Measurements from ENCODE around the gene OPN3.

The OPN3 gene

GRCh38 chr1:241646201-241646600 is 6.0 kb upstream of the OPN3 start:
- FAIRE-seq (no peak), DNase-seq (ENCODE audit: low spot score) (no peak)

DNA sequence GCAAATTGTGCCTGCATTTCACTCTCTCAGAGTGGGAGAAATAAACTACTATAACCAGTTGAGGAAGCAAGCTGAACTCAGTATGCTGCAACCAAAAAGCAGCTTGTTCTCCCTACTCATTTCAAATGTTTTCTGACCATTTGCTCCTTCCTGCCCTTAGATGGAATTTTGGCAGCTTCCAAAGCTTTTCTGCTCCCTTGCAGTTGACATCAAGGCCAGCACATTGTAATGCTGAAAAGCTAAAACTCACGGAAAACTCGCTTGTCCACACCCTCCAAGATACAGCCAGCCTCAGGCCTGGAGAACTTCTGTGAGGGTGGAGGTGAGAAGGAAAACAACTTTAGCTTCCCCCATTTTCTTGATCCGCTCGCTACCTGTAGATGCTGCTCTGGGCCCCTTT is 5.0 kb upstream of the OPN3 start:
- no peak for DNase-seq (ENCODE audit: low spot score)
- FAIRE-seq: no peak

DNA sequence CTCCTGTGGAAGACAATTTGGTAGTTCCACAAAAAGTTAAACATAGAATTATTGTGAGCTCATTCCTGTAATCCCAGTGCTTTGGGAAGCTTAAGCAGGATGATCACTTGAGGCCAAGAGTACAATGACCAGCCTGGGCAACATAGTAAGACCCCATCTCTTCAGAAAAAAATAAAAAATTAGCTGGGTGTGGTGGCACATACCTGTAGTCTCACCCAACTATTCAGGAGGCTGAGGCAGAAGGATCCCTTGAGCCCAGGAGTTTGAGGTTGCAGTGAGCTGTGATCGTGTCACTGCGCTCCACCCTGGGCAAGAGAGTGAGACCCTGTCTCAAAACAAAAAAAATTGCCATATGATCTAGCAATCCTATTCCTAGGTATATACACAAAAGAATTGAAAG is 4.1 kb upstream of the OPN3 start:
- no peak for FAIRE-seq

GRCh38 chr1:241642593-241642944 is 2.4 kb upstream of the OPN3 start:
- DNase-seq (ENCODE audit: low spot score): no peak
- no peak for FAIRE-seq

More for the DNA sequence above, 4.1 kb upstream of the OPN3 start:
- DNase-seq (ENCODE audit: low spot score): no peak

DNA sequence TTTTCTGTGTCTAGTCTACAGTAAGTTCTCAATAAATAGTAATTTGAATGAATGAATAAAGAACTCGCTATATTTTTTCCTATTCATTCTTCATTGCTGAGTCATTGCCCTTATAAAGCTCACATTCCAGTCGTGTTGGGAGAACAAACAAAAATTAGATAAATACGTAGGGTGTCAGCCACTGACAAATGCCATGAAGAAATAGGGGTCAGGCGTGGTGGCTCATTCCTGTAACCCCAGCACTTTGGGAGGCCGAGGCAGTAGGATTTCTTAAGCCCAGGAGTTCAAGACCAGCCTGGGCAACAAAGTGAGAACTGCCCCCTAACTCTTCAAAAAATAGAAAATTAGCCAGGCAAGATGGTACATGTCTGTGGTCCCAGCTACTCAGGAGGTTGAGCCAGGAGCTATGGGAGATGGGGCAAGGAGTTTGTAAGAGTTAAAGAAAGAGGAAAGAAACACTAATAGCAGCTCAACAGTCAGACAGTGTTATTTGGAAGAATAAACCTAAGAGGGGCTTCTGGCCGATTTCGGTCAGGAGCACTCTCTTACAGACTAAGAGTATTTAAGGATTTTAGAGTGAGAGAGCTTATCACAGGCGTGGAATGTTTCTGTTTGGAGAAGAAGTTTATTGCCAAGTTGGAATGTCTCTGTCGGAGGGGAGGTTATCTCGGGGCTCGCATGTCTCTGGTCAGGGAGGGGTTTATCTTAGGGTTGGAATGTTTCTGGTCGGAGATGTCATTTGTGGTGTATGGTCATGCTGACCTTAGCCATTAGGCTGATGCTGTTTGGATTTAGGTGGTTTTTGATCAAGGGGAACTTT is 1.8 kb upstream of the OPN3 start:
- DNase-seq (ENCODE audit: low spot score) (peak; percentile 31), FAIRE-seq (no peak)

GRCh38 chr1:241640867-241641622 is 876 bp upstream of the OPN3 start:
- FAIRE-seq (no peak), DNase-seq (ENCODE audit: low spot score) (no peak)

DNA sequence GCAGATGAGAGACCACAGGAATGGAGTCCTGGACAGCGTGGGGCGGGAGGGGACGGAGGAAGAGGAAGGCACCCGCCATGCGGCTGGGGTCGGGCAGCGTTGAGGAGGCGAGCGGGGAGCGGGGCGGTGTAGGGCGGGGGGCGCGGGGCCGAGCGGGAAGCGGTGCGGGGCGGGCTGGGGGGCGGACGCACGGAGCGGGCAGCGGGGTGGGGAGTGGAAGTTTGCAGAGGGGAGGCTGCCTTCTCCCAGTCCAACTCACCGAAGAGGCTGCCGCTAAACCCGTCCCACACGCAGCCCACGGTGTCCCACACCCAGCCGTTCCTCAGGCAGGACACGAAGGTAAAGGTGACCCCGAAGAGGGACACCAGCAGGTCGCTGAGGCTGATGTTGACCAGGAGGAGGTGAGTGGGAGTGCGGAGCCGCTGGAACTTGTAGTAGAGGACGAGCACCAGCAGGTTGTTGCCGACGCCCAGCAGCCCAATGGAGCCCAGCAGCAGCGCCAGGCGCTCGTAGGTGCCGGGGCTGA is 483 bp downstream of the OPN3 start:
- no peak for FAIRE-seq
- DNase-seq (ENCODE audit: low spot score): peak; percentile 14

GRCh38 chr1:241638909-241639622 is 1.1 kb downstream of the OPN3 start:
- FAIRE-seq: no peak
- DNase-seq (ENCODE audit: low spot score): peak; percentile 33

DNA sequence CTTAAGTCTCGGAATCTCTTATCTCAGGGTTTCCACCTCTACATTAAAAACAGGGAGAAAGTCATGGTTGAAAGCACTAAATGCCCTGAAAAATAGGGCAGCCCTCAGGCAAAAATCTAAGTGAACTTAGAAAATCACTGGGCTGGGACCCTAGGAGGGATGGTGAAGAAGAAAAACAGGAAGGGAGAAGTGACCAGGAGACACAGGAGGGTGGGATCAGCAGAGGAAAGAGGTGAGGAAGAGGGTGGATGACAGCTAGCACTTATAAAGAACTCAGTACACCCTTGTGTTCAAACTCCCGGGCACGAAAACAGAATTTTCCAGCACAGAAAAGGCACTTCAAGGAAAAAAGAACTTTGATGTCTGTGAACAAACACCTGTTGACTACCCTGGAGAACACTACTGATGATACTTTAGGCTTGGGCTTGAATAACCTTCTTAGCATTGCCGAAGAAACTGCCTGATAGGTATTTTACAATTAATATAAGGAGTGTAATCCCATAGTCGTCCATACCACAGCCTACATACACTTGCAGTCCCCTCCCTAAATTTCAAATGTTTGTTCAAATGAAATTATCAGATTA is 2.0 kb downstream of the OPN3 start:
- DNase-seq (ENCODE audit: low spot score) (no peak), FAIRE-seq (no peak)

- DNase-seq (ENCODE audit: low spot score): no peak
- no peak for FAIRE-seq
Observed at GRCh38 chr1:241637604-241638003, 2.6 kb downstream of the OPN3 start.

DNA sequence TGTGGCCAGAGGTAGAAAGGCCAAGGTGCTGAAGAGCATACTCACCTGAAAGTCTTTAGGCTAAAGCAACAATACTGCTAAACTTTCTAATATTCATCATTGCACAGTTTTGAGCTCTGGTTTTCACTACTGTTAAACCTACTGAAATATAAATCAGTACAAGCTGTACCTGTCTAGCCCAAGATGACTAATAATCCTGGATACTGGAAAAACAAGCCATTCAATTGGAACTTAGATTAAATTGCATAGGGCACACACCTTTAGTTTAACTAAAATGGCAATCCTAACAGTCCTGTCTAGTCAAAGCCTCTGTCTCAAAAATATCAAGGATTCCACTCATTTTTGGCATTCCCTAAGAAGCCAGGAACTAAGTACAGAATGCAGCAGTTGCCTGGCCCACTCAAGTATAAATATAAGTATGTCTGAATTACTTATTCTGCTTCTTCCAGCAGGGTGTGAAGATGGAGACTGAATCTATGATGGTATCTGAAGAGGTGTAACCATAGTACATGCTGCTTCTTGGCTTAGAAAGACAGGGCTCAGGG is 3.1 kb downstream of the OPN3 start:
- DNase-seq (ENCODE audit: low spot score) (no peak), FAIRE-seq (no peak)

DNA sequence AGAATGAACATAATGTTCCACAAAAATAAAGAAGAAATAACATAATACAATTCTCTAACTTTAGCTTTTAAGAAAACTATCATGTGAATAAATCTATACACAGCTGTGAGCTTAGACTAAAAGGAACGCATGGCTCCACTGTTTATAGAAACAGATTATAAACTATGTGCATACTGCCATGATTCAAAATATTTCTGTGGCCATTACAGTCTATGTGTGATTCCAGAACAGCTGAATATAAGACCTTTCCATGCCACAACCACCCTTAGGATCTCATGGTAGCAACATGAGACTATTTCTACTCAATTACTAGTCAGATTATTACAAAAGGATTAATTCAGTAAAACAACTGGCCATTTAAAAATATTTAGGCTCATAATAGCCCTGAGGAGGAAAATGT is 3.9 kb downstream of the OPN3 start:
- DNase-seq (ENCODE audit: low spot score) (no peak), FAIRE-seq (no peak)

- FAIRE-seq: no peak
- no peak for DNase-seq (ENCODE audit: low spot score)
Observed at GRCh38 chr1:241635556-241636152, 4.5 kb downstream of the OPN3 start.

GRCh38 chr1:241632987-241633386 is 7.2 kb downstream of the OPN3 start:
- DNase-seq (ENCODE audit: low spot score): no peak
- no peak for FAIRE-seq

DNA sequence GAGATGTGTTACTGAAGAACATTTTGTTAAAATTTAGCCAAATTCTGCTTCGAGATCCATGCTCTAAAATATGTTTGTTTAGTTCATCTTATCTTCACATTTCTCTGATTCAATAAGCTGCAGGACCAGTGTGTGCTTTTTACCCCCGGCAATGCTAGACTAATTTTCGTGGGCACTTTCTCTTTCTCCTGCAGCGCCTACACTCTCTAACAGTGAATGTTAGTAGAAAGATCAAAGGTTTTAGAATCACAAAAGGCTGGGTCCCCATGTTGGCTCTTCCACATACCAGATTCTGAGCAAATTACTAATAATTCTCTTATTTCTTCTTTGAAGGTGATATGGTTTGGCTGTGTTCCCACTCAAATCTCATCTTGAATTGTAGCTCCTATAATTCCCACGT is 8.5 kb downstream of the OPN3 start:
- no peak for FAIRE-seq
- no peak for DNase-seq (ENCODE audit: low spot score)

DNA sequence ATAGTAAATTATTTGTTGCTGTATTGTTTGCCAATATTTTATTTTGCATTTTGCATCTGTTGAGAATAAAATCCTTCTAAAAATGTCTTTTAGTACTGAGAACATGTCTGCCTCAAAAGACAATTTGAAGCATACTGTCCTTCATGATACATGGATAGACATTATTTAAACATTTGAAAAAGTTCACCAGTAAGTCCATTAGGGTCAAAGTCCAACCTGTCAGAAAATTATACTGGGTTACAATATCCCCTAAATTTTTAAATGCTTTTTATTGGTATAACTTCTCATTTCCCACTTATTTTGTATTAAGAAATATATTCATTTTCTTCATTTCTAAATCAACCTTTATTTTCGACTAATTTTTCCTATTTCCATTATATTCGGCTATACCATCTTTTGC is 9.3 kb downstream of the OPN3 start:
- no peak for FAIRE-seq
- no peak for DNase-seq (ENCODE audit: low spot score)

DNA sequence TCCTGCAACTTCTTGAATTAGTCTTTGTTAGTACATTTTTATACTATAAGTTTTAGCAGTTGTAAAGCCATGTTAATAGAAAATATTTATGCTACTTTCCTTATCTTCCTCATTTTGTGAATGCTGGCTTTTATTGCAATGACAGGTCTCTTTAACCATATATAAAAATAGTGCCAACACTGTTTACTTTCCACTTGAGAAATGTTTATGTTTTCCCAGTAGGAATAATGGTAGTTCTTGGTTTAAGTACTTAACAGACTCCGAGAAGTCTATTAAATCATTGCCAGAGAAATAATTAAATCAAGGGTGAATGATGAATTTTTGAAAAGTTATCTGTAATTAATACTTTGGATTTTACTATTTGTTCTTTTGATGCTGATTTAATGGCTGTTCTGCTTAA is 9.7 kb downstream of the OPN3 start:
- DNase-seq (ENCODE audit: low spot score) (no peak), FAIRE-seq (no peak)

DNA sequence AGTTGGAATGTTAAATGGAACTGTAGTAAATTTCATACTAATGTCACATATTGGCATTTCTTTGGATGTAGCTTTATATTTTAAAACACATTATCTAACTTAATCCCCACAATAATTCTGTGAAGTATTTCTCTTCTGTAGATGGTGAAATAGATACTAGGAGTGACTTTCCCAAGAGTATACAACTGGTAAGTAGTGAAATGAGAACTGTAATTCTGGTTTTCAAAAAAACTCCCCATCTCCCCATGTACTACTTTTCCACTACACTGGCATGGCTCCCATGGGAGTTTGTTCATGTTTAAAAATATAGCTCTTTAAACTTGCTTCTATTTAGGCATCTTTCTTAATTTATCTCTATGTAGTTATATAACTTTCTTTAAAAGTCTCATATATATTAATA is 10.2 kb downstream of the OPN3 start:
- DNase-seq (ENCODE audit: low spot score): no peak
- no peak for FAIRE-seq

DNA sequence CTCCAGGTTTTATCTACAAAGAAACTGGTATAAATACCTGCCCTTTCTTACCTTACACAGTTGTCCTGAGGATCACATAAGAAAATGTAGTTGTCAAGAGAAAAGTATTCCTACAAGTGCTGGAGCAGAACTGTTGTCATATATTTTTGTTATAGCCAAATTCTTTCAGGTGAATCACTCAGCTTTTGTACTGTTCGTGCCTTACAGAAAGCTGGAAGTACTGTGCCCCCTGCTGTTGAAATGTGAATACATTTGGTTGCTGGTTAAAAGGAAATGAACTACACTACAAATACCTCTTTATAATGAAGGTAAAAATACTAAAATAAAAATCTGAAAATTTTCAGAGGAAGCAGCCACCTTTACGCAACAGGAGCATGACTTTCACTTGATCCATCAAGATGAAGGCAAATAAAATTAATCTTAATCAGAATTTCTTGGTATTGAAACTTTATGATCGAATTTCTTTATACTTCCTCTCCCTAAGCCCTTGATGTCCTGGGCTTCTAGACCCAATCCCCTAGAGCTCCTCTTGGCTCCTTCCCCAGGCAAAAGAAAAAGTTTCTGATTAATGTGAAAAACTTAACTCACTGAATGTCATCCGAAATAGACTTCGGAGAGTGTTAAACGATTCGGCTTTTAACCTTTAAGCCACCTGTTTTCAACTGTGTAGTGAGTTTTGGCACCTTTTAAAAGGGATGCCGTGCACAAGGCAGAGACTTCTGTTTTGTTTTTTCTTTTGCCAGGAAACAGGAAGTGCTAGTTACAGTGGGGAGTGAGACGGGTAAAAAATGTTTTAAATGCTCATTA is 12.5 kb downstream of the OPN3 start:
- peak; percentile 87 for FAIRE-seq
- peak; percentile 71 for DNase-seq (ENCODE audit: low spot score)

DNA sequence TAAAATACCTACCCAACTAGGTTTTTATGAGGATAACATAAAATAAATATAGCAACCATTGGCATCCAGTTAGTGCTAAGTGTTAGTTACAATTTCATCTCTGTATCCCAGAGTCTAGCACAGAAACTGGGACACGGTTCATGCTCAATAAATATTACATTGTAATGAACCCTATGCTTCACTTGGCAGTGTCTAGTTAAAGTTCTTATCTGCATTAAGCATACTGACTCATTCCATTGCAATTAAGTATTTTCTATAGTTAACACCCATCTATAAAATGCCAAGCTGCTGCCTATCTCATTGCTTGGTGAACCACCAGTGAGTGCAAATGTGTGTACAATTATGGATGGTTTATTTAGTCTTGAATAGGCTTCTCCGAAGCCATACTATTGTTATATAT is 15.2 kb downstream of the OPN3 start:
- DNase-seq (ENCODE audit: low spot score): no peak
- FAIRE-seq: no peak

Data from RCC 7860 (cell line).